Bronchial epithelial cell (primary cell): ENCODE results near the gene ISG15. TPM values are rescaled to one million over a fixed set of nuclear protein-coding genes. Genes with fewer than 3 reads are reported as not detected.
A peak's percentile ranks its signal among the peaks of the same experiment; 100 is the strongest.

ENCODE experiments used
- DNase-seq: peaks from one replicate; pipeline ENCODE4 v3.0.0-alpha.2; 2010; ENCODE audit warnings: low read depth
- FAIRE-seq: peaks from 2 replicates; lab custom pipeline; 2011; peaks lifted over from hg19 to GRCh38; lab: Jason Lieb, UNC
- H3K27me3 ChIP-seq: 2 replicates; pipeline ENCODE4 v1.5.1; 2011; ENCODE audit warnings: low read length; ENCODE audit not compliant: control insufficient read depth, insufficient read depth
- H3K36me3 ChIP-seq: 2 replicates; pipeline ENCODE4 v1.5.1; 2011; ENCODE audit warnings: low read length; ENCODE audit not compliant: control insufficient read depth, insufficient read depth
- H3K4me3 ChIP-seq: 2 replicates; pipeline ENCODE4 v1.5.1; 2011; ENCODE audit warnings: mild to moderate bottlenecking, low read depth, low read length, control low read depth
- total RNA-seq: library from RNA; depleted of rRNA; stranded (reverse); fragments of >200 nt; gene quantifications from 2 replicates; pipeline ENCODE4 v1.2.1, GENCODE V29; 2014
- TF ChIP-seq, protein P1 (sequence below): IDR thresholded peaks from 2 replicates; pipeline ENCODE4 v1.5.1; 2011; ENCODE audit warnings: mild to moderate bottlenecking, moderate library complexity, low read length, control low read depth, inconsistent platforms; ENCODE audit not compliant: insufficient read depth, severe bottlenecking

Gene ISG15
- total RNA-seq, 1 donor from 2014 or later: 18.2 TPM

DNA sequence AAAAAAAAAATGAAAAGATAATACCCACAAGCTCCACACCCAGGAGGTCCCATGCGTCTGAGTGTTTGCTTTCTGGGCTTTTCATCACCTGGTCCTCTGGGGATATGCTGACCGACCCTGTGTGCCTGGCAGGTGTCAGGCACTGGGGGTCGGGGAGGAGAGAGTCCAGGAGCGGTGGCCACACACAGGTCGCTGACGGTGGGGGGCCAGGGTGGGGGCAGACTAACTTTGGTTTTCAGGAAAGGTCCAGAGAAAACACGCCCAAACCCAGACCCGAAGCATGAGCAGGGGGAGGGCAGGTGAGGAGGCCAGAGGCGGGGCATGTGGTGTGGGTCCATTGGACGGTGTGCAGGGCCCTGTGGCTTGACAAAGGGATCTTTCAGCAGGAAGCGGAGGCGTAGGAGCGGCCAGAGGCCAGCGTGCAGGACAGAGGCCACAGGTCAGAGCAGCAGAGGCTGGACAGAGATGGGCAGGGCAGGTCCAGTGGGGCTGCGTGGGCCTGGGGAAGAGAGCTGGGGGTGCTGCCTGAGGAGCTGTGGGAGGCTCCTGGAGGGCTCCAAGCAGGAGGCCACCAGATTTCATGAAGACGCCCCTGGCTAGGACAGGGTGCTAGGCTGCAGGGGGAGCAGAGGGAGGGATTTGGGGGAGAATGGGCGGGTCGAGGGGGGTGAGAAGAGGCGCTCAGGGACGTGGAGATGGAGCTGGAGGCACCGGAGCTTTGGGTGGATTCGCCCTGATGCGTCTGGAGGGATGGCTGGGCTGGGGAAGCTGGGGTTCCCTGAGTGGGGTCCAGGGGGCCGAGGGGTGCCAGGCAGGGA is 45.0 kb downstream of the ISG15 start:
- H3K27me3 ChIP-seq: peaks cover 1% of the 10 kb centered on the region
- H3K4me3 ChIP-seq: peak overlapping the region; percentile 43
- FAIRE-seq: no peak
- DNase-seq: no peak
- TF ChIP-seq, protein P1, sequence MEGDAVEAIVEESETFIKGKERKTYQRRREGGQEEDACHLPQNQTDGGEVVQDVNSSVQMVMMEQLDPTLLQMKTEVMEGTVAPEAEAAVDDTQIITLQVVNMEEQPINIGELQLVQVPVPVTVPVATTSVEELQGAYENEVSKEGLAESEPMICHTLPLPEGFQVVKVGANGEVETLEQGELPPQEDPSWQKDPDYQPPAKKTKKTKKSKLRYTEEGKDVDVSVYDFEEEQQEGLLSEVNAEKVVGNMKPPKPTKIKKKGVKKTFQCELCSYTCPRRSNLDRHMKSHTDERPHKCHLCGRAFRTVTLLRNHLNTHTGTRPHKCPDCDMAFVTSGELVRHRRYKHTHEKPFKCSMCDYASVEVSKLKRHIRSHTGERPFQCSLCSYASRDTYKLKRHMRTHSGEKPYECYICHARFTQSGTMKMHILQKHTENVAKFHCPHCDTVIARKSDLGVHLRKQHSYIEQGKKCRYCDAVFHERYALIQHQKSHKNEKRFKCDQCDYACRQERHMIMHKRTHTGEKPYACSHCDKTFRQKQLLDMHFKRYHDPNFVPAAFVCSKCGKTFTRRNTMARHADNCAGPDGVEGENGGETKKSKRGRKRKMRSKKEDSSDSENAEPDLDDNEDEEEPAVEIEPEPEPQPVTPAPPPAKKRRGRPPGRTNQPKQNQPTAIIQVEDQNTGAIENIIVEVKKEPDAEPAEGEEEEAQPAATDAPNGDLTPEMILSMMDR: no peak
- H3K36me3 ChIP-seq: peaks cover 8% of the 10 kb centered on the region

DNA sequence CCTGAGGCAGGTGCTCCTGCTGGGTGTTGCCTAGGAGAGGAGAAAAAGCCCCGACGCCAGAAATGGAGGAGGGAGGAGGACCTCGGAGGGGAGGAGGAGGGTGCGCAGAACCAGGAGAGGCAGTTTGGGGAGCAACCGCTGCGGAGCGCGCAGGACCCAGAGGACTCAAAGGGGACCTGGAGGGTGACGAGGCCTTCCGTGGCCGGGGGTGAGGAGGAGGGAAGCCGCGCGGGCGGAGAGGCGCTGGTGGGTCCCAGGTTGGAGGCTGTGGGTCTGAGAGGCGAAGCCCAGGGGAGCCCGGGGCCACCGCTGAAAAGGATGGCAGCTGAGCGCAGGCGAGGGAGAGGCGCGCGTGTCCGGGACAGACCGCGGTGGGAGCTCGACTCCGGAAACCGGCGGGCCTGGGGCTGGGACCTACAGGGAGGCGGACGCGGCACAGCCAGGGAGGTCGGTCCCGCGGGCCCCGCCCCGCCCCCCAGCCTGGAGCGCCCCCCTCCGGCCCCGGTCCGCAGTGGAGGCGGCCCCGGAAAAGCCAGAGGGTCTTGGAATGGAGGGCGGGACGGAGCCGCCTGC is 45.7 kb downstream of the ISG15 start:
- DNase-seq (no peak), FAIRE-seq (no peak)
- peak overlapping the region; percentile 43 for H3K4me3 ChIP-seq
- H3K27me3 ChIP-seq: peaks cover 1% of the 10 kb centered on the region
- TF ChIP-seq, protein P1: no peak
- peaks cover 3% of the 10 kb centered on the region for H3K36me3 ChIP-seq

DNA sequence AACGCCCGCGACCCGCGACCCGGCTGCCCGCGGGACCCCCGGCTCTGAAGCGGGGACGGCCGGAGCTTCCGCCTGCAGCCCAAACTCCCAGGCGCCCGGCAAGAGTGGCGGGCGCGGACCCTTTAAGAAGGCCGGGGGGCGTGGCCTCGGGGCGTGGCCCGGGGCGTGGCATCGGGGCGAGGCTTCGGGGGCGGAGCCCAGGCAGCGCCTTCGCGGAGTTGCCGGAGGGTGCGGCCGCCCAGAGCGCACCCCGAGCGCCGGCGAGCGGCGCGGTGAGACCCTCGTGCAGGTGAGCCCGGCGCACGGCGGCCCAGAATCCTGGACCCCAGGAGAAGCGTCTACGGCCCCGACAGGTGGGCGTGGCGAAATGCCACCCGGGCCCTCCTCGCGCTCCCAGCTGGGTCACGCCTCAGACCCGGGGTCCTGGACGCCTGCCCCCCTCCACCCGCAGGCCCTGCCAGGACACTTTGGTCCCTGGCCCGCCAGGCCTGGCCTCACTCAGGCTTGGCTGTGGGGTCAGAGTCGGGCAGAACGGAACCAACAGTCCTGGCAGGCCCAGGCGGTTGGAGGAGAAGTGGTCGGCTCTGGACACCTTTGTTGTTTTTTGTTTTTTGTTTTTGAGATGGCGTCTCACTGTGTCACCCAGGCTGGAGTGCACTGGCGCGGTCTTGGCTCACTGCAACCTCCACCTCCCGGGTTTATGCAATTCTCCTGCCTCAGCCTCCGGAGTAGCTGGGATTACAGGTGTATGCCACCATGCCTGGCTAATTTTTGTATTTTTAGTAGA is 46.4 kb downstream of the ISG15 start:
- no peak for FAIRE-seq
- TF ChIP-seq, protein P1: no peak
- Histone ChIP-seq H3K4me3 (peak overlapping the region; percentile 43), H3K36me3 (peaks cover 2% of the 10 kb centered on the region), H3K27me3 (peaks cover 1% of the 10 kb centered on the region)
- peak; percentile 46 for DNase-seq

DNA sequence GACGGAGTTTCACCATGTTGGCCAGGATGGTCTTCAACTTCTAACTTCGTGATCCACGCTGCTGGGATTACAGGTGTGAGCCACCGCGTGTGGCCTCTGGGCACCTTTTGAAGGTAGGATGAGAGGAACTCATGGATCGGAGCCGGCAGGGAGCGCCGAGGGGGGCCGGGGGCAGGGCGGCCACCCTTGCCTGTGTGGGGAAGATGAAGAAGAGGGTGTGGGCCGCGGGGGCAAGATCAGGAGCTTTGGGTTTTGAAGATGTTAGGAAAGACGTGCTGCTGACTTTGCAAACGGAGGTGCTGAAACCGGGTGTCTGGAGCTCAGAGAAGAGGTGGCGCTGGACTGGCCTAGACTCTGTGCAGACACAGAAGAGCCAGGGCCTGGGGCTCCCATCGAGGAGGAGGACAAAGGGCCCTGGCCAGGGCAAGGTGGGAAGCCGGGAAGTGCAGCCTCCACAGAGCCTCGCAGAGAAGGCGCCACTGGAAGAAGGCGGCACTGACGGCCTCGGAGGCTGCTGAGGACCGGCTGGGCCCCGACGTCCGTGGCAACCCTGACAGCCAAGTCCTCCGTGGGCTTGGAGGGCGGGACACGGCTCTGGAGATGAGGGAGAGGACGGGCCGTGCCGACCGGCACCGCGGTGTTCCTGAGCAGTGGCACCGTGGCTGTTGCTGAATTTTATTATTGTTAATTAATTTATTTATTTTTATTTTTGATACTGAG is 47.1 kb downstream of the ISG15 start:
- Histone ChIP-seq H3K36me3 (no peaks in the 10 kb centered on the region), H3K27me3 (peaks cover 1% of the 10 kb centered on the region), H3K4me3 (no peak overlapping the region)
- DNase-seq (no peak), FAIRE-seq (no peak)
- TF ChIP-seq, protein P1: no peak

DNA sequence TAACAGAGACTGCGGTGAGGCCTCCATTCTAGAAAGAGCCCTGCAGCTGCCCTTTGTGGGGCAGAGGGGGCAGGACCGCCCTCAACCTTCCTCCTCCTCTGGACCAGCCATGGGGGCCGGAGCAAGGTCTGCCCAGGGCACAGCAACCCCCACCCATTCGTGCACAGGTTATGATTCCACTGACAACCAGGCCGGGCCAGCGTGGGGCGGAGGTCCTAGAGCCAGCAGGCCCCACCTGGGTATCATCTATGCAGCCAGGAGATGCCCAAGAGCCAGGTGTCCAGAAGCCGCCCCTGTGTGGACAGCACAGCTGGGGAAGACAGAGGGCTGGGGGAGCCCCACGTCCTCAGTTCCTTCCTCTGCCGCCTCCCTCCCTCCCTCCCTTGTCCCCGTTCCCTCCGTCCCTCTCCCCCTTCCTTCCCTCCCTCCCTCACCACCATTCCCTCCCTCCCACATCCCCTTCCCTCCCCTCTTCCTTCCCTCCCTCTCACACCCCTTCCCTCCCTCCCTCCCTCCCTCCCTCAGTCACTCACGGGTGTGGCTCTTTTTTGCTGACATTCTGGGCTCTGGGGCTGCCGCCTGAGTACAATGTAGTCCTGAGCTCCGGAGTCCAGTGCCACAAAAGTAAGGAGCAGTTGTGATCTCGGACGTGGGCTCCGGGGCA is 48.5 kb downstream of the ISG15 start:
- peaks cover 1% of the 10 kb centered on the region for H3K27me3 ChIP-seq
- FAIRE-seq (no peak), DNase-seq (no peak)
- no peak overlapping the region for H3K4me3 ChIP-seq
- no peaks in the 10 kb centered on the region for H3K36me3 ChIP-seq
- TF ChIP-seq, protein P1: no peak
